Measurements from ENCODE around the gene COG8. TPM values are rescaled to one million over a fixed set of nuclear protein-coding genes. Genes with fewer than 3 reads are reported as not detected.

The COG8 gene
- total and polyA plus RNA-seq, 2 experiments from 2014 or later, result 21.4 to 79.9 TPM

- H3K4me1 ChIP-seq (ENCODE audit: insufficient read depth), result no peaks in the 10 kb centered on the region
- H3F3A ChIP-seq (replicated peaks; ENCODE audit: low read depth), result no peaks in the 10 kb centered on the region
- peaks cover 3% of the 10 kb centered on the region; the same call in 1 of the 3 replicates for H3K36me3 Mint-ChIP-seq (ENCODE audit: low read depth)
- H2AFZ ChIP-seq, result no peak overlapping the region
- H3K27me3 Mint-ChIP-seq (ENCODE audit: insufficient read depth, low read depth, poor library complexity), result peaks cover 5% of the 10 kb centered on the region
- no peak overlapping the region for H3K4me3 Mint-ChIP-seq
- H3K4me3 ChIP-seq, result no peak overlapping the region
- no peak overlapping the region for H3K27ac Mint-ChIP-seq
- no peaks in the 10 kb centered on the region for H3K9me3 Mint-ChIP-seq
- no peak for DNase-seq (ENCODE audit: low spot score)
- H3K27ac ChIP-seq (ENCODE audit: low read depth), result no peak overlapping the region
- H3K79me2 ChIP-seq (replicated peaks; ENCODE audit: insufficient read depth), result no peaks in the 10 kb centered on the region
- H4K20me1 ChIP-seq (replicated peaks; ENCODE audit: insufficient read depth), result no peaks in the 10 kb centered on the region; the same call in 1 of the 2 replicates
- H3K27me3 ChIP-seq (ENCODE audit: insufficient read depth), result no peaks in the 10 kb centered on the region
- TF ChIP-seq ZNF331 (CRISPR knock-in tag; IDR thresholded peaks at IDR 0.05; ENCODE audit: low read depth) (no peak), STAT1 (IDR thresholded peaks at IDR 0.05; ENCODE audit: unreplicated experiment) (no peak), NANOG (IDR thresholded peaks at IDR 0.05; ENCODE audit: borderline replicate concordance) (no peak), ZNF462 (CRISPR knock-in tag; IDR thresholded peaks at IDR 0.05) (no peak), EZH2phosphoT487 (IDR thresholded peaks at IDR 0.05; ENCODE audit: unreplicated experiment) (no peak), REST (IDR thresholded peaks at IDR 0.05; ENCODE audit: unreplicated experiment) (no peak), JUNB (IDR thresholded peaks at IDR 0.05; ENCODE audit: unreplicated experiment) (no peak), EZH2 (IDR thresholded peaks at IDR 0.05; ENCODE audit: low read depth, unreplicated experiment) (no peak), ZNF114 (CRISPR knock-in tag; IDR thresholded peaks at IDR 0.05) (no peak), ETS1 (IDR thresholded peaks at IDR 0.05) (no peak), CREB1 (CRISPR knock-in tag; IDR thresholded peaks at IDR 0.05; ENCODE audit: low read depth) (no peak), POLR2AphosphoS5 (IDR thresholded peaks at IDR 0.05; ENCODE audit: low read depth) (no peak), CTCF (conservative IDR thresholded peaks at IDR 0.05; ENCODE audit: low read depth in 2 of 2) (no peak)
- H3K4me1 Mint-ChIP-seq, result no peaks in the 10 kb centered on the region
- no peaks in the 10 kb centered on the region for H3K36me3 ChIP-seq (ENCODE audit: insufficient read depth)
- no peak overlapping the region for H3K4me2 ChIP-seq
- no peaks in the 10 kb centered on the region for H3K9me2 ChIP-seq (ENCODE audit: insufficient read depth)
- no peak for ATAC-seq
Observed at GRCh38 chr16:69349536-69349935, 10.2 kb upstream of the COG8 start.

Measured in GM23338 (cell line).